ENCODE measurements around the gene PIEZO2.

DNA sequence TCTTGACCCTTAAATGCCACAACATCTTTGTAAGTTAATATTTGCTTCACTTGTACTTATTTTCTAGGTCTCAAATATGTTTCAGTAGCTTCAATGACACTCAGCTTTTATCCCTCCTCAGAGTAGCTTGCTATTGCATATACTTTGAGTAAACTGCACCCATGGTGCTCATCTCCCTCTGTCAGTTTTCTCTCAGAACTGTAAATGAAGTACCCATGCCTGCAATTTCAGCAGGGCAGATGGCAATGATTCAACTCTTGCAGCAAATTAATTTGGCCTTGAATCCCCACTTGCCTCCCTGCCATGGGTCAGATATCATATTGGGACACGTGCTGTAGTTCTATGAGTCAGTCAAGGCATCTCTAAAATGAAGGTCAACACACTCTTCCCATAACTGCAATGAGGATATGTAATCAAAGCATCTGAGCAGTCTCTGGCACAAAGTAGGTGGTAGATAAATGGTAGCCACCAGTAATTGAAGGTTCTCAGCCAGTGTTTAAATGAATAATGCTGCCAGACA, 225.8 kb downstream of the PIEZO2 start:
- TF ChIP-seq CTCF (IDR thresholded peaks at IDR 0.05) (no peak), ZFX (IDR thresholded peaks at IDR 0.05; ENCODE audit: borderline replicate concordance) (no peak)
